Limb (tissue), 2 donors: ENCODE measurements around the gene STRBP.
"Not testable (repeated sequence)": the region's sequence is repeated elsewhere in the genome, so short reads cannot be mapped to it uniquely, and the experiment has no call there.

Source experiments
- DNase-seq, 2 donors: peaks; one replicate each; pipeline ENCODE4 v3.0.0-alpha.2; 2016; ENCODE audit errors: extremely low spot score in 2 of 2

The STRBP gene

GRCh38 chr9:123194023-123194422 lies 74.4 kb downstream of the STRBP start:
- DNase-seq: no peak

GRCh38 chr9:123191680-123192079 lies 76.7 kb downstream of the STRBP start:
- DNase-seq: no peak

- no peak for DNase-seq
These were observed 77.1 kb downstream of the STRBP start for GRCh38 chr9:123191260-123191659.

- DNase-seq: no peak
These were observed 81.3 kb downstream of the STRBP start for GRCh38 chr9:123187131-123187530.

- DNase-seq: not testable (repeated sequence)
These were observed 82.4 kb downstream of the STRBP start for GRCh38 chr9:123186029-123186428.

- DNase-seq: no peak
These were observed 91.4 kb downstream of the STRBP start for GRCh38 chr9:123176949-123177348.

- DNase-seq: no peak
These were observed 92.3 kb downstream of the STRBP start for GRCh38 chr9:123175854-123176629.

GRCh38 chr9:123174887-123175518 lies 93.4 kb downstream of the STRBP start:
- no peak for DNase-seq

GRCh38 chr9:123174079-123174478 lies 94.3 kb downstream of the STRBP start:
- no peak for DNase-seq

GRCh38 chr9:123169926-123170325 lies 98.5 kb downstream of the STRBP start:
- DNase-seq: no peak

GRCh38 chr9:123168586-123168985 lies 99.8 kb downstream of the STRBP start:
- DNase-seq: no peak

- no peak for DNase-seq
These were observed 100.9 kb downstream of the STRBP start for GRCh38 chr9:123167474-123167873.

GRCh38 chr9:123165813-123166212 lies 102.6 kb downstream of the STRBP start:
- DNase-seq: no peak

GRCh38 chr9:123164285-123164684 lies 104.1 kb downstream of the STRBP start:
- DNase-seq: no peak

- no peak for DNase-seq
These were observed 105.5 kb downstream of the STRBP start for GRCh38 chr9:123162791-123163345.

GRCh38 chr9:123162360-123162759 lies 106.0 kb downstream of the STRBP start:
- DNase-seq: no peak

- no peak for DNase-seq
These were observed 111.2 kb downstream of the STRBP start for GRCh38 chr9:123157221-123157620.

GRCh38 chr9:123150708-123151503 lies 117.5 kb downstream of the STRBP start:
- no peak for DNase-seq

- no peak for DNase-seq
These were observed 119.3 kb downstream of the STRBP start for GRCh38 chr9:123149067-123149466.

- DNase-seq: no peak
These were observed 130.2 kb downstream of the STRBP start for GRCh38 chr9:123138163-123138562.

- no peak for DNase-seq
These were observed 133.0 kb downstream of the STRBP start for GRCh38 chr9:123135430-123135829.

GRCh38 chr9:123132696-123133095 lies 135.7 kb downstream of the STRBP start:
- no peak for DNase-seq
